HepG2 (cell line): Measurements from ENCODE around the gene LDLRAD4. TPM values are rescaled to one million over a fixed set of nuclear protein-coding genes. Genes with fewer than 3 reads are reported as not detected.

Source experiments
- ARNT ChIP-seq: fragments of 450-650 bp; IDR thresholded peaks from 2 replicates; pipeline ENCODE4 v1.6.1; 2017
- CEBPB ChIP-seq: IDR thresholded peaks from 2 replicates; pipeline ENCODE4 v1.6.1; 2011; ENCODE audit warnings: low read depth, low read length, improper control_type of control experiment, borderline replicate concordance
- MED1 ChIP-seq: sonication (generic); formaldehyde crosslinking; IDR thresholded peaks from 2 replicates; pipeline ENCODE4 v1.4.0; 2020; ENCODE audit warnings: missing genetic modification reagents
- PHB2 ChIP-seq: fragments of 450-650 bp; IDR thresholded peaks from 2 replicates; pipeline ENCODE4 v1.6.1; 2018; ENCODE audit not compliant: partially characterized antibody
- ZNF317 ChIP-seq: sonication (generic); formaldehyde crosslinking; IDR thresholded peaks from 2 replicates; pipeline ENCODE4 v1.5.0; 2020; ENCODE audit warnings: mild to moderate bottlenecking, missing genetic modification reagents
- ZNF382 ChIP-seq: sonication (generic); formaldehyde crosslinking; IDR thresholded peaks from 2 replicates; pipeline ENCODE4 v1.5.0; 2020; ENCODE audit warnings: missing genetic modification reagents, mild to moderate bottlenecking, borderline replicate concordance
- polyA plus RNA-seq, 8 experiments: library from polyadenylated mRNA; depleted of rRNA in 3 of 8; stranded (reverse) in 7 of 8; unstranded in 1 of 8; fragments of >200 nt; fragmentation: Illumina TruSeq in 4 of 8; extraction: Trizol in 4 of 8; gene quantifications; 2 replicates each; pipeline versions ENCODE4 v1.2.1 to v1.2.3, GENCODE V29; 2011 to 2016; ENCODE audit warnings: low read depth in 4 of 8, missing spikeins in 1 of 8, mixed read lengths in 1 of 8; ENCODE audit not compliant: insufficient read depth in 1 of 8
- total RNA-seq, 5 experiments: library from RNA; depleted of rRNA; stranded (reverse); fragments of >200 nt; fragmentation: Illumina TruSeq; extraction: Trizol; gene quantifications; 2 replicates each; pipeline ENCODE4 v1.2.3, GENCODE V29; 2016; ENCODE audit warnings: low read depth in 1 of 5
- TF ChIP-seq, protein P1 (sequence below): sonication (generic); formaldehyde crosslinking; IDR thresholded peaks from 2 replicates; pipeline ENCODE4 v1.4.0; 2020; ENCODE audit warnings: missing genetic modification reagents
- TF ChIP-seq, protein P2 (sequence below): sonication (generic); formaldehyde crosslinking; conservative IDR thresholded peaks from 2 replicates; pipeline ENCODE4 v1.8.0; 2022; ENCODE audit warnings: missing genetic modification reagents
- TF ChIP-seq, protein P3 (sequence below): sonication (generic); formaldehyde crosslinking; IDR thresholded peaks from 2 replicates; pipeline ENCODE4 v1.4.0; 2020; ENCODE audit warnings: missing genetic modification reagents
- TF ChIP-seq, protein P4 (sequence below): sonication (generic); formaldehyde crosslinking; conservative IDR thresholded peaks from 2 replicates; pipeline ENCODE4 v1.8.0; 2022; ENCODE audit warnings: mild to moderate bottlenecking, moderate library complexity, missing genetic modification reagents

LDLRAD4 gene
- total and polyA plus RNA-seq, 2 of the 13 experiments (the other 11 are each of a cell fraction or from before 2014, with no cell fraction given), result 13.6 to 20.9 TPM

DNA sequence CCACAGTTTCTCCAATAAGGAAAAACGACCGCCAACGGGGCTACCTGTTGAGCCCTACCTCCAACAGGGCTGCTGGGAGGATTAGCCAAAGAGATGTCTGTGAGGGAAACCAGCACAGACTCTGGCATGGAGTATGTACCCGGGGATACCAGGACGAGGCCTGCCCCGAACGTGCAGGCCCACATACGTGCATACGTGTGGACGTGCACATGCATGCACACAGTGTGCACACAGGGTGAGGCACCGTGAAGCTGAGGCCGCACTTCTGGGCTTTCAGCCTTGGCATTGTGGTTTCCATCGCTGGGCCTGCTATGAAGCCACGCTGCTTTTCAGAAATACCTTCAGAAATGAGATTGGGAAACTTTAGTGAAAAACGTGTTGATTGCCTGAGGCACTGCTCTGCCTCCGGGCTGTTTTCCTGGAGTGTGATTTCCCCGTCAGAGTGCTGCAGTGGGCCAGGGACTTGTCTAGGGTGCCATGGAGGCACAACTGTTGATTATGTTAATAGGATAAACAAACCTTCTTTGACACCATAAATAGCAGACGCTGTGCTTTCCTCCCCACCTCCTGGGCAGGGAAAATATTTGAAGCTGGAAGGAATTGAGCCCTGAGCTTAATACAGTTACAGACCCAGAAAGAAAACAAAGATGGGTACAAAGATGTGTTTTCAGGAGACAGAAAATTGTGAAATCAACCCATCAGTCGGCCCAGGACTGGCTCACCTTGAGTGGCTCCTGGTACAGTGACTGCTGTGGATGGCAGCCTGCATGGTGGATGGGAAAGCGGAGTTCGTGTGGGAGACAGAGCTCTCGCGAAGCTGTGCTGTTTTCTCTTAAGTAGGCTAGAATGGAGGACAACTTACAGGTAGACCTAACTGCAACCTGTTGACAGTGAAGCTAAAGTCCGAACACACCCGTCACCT, 325.5 kb downstream of the LDLRAD4 start (continued):
- TF ChIP-seq, protein P1, sequence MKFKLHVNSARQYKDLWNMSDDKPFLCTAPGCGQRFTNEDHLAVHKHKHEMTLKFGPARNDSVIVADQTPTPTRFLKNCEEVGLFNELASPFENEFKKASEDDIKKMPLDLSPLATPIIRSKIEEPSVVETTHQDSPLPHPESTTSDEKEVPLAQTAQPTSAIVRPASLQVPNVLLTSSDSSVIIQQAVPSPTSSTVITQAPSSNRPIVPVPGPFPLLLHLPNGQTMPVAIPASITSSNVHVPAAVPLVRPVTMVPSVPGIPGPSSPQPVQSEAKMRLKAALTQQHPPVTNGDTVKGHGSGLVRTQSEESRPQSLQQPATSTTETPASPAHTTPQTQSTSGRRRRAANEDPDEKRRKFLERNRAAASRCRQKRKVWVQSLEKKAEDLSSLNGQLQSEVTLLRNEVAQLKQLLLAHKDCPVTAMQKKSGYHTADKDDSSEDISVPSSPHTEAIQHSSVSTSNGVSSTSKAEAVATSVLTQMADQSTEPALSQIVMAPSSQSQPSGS (CRISPR knock-in tag), result no peak
- TF ChIP-seq ZNF382 (CRISPR knock-in tag), result no peak
- TF ChIP-seq, protein P2, sequence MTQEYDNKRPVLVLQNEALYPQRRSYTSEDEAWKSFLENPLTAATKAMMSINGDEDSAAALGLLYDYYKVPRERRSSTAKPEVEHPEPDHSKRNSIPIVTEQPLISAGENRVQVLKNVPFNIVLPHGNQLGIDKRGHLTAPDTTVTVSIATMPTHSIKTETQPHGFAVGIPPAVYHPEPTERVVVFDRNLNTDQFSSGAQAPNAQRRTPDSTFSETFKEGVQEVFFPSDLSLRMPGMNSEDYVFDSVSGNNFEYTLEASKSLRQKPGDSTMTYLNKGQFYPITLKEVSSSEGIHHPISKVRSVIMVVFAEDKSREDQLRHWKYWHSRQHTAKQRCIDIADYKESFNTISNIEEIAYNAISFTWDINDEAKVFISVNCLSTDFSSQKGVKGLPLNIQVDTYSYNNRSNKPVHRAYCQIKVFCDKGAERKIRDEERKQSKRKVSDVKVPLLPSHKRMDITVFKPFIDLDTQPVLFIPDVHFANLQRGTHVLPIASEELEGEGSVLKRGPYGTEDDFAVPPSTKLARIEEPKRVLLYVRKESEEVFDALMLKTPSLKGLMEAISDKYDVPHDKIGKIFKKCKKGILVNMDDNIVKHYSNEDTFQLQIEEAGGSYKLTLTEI (CRISPR knock-in tag), result no peak
- peak; percentile 55; the same call in 1 of the 2 replicates for TF ChIP-seq CEBPB
- no peak for TF ChIP-seq PHB2
- no peak for TF ChIP-seq ZNF317
- no peak for TF ChIP-seq ARNT
- TF ChIP-seq, protein P3, sequence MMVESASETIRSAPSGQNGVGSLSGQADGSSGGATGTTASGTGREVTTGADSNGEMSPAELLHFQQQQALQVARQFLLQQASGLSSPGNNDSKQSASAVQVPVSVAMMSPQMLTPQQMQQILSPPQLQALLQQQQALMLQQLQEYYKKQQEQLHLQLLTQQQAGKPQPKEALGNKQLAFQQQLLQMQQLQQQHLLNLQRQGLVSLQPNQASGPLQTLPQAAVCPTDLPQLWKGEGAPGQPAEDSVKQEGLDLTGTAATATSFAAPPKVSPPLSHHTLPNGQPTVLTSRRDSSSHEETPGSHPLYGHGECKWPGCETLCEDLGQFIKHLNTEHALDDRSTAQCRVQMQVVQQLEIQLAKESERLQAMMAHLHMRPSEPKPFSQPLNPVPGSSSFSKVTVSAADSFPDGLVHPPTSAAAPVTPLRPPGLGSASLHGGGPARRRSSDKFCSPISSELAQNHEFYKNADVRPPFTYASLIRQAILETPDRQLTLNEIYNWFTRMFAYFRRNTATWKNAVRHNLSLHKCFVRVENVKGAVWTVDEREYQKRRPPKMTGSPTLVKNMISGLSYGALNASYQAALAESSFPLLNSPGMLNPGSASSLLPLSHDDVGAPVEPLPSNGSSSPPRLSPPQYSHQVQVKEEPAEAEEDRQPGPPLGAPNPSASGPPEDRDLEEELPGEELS (CRISPR knock-in tag), result peak; percentile 37; the same call in 1 of the 2 replicates
- peak; percentile 26; the same call in 1 of the 2 replicates for TF ChIP-seq MED1
- TF ChIP-seq, protein P4, sequence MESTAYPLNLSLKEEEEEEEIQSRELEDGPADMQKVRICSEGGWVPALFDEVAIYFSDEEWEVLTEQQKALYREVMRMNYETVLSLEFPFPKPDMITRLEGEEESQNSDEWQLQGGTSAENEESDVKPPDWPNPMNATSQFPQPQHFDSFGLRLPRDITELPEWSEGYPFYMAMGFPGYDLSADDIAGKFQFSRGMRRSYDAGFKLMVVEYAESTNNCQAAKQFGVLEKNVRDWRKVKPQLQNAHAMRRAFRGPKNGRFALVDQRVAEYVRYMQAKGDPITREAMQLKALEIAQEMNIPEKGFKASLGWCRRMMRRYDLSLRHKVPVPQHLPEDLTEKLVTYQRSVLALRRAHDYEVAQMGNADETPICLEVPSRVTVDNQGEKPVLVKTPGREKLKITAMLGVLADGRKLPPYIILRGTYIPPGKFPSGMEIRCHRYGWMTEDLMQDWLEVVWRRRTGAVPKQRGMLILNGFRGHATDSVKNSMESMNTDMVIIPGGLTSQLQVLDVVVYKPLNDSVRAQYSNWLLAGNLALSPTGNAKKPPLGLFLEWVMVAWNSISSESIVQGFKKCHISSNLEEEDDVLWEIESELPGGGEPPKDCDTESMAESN (CRISPR knock-in tag), result no peak
